ENCODE measurements around the gene IFNG. TPM values are rescaled to one million over a fixed set of nuclear protein-coding genes. Genes with fewer than 3 reads are reported as not detected.
"Not testable (repeated sequence)": the region's sequence is repeated elsewhere in the genome, so short reads cannot be mapped to it uniquely, and the experiment has no call there.

Gene IFNG
- not detected in 2 replicates for total RNA-seq

- no peak for DNase-seq (ENCODE audit: insufficient read length, low spot score, missing footprints)
- Histone ChIP-seq H3K36me3 (ENCODE audit: insufficient read depth, low read length) (no peaks in the 10 kb centered on the region), H3K9me3 (ENCODE audit: low read depth, low read length) (no peaks in the 10 kb centered on the region), H3K4me1 (ENCODE audit: insufficient read depth, low read length) (no peaks in the 10 kb centered on the region), H2AFZ (ENCODE audit: low read length) (no peak within 1 kb of the TSS), H3K4me2 (ENCODE audit: insufficient read depth, low read length) (no peak within 1 kb of the TSS), H3K27me3 (ENCODE audit: insufficient read depth, low read length) (peaks cover 4% of the 10 kb centered on the region), H3K79me2 (ENCODE audit: insufficient read depth, low read length) (no peaks in the 10 kb centered on the region), H4K20me1 (ENCODE audit: insufficient read depth, low read length) (no peaks in the 10 kb centered on the region), H3K27ac (ENCODE audit: low read depth, low read length) (no peak within 1 kb of the TSS), H3K4me3 (ENCODE audit: insufficient read depth, low read length) (no peak within 1 kb of the TSS)
- TF ChIP-seq, protein P1, sequence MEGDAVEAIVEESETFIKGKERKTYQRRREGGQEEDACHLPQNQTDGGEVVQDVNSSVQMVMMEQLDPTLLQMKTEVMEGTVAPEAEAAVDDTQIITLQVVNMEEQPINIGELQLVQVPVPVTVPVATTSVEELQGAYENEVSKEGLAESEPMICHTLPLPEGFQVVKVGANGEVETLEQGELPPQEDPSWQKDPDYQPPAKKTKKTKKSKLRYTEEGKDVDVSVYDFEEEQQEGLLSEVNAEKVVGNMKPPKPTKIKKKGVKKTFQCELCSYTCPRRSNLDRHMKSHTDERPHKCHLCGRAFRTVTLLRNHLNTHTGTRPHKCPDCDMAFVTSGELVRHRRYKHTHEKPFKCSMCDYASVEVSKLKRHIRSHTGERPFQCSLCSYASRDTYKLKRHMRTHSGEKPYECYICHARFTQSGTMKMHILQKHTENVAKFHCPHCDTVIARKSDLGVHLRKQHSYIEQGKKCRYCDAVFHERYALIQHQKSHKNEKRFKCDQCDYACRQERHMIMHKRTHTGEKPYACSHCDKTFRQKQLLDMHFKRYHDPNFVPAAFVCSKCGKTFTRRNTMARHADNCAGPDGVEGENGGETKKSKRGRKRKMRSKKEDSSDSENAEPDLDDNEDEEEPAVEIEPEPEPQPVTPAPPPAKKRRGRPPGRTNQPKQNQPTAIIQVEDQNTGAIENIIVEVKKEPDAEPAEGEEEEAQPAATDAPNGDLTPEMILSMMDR (IDR thresholded peaks at IDR 0.05; ENCODE audit: extremely low read depth, low read depth, low read length): no peak
These were observed at the start of gene IFNG for GRCh38 chr12:68159681-68160304. Gene IFNG, minus strand, starts transcription at chr12:68159740. Its CDS starts 125 bp downstream, at chr12:68159615.

DNA sequence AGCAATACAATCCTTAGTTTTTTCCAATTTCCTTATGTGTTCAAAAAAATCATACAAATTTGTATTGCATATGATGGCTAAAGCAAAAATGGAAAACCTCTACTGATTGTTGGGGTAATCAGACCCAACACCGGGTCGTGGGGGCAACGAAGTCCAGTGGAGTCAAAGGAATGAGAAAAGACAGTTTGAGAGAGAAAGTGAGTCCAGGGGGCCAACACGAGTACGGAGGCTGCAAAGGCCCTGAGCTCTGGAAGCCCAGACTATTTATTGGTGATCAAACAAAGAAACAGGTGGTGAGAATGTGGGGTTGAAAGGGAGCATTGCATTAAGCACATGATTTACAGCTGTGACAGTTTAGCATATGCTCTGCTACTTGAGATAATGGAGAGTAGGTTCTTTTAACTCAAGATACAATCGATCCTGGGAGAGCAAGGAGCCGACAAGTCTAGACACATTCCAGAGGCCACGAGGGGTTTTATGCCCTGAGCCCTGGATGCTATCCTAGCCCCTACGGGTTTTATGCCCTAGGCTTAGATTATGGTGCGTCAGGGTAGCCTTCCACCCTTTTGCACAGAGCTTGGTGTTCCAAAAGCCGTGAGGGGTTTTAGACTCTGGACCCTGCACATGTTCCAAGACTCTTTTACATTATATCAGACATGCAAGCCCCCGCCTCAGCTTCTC, 49.6 kb upstream of the IFNG start:
- not testable (repeated sequence) for H3K9me3 ChIP-seq (ENCODE audit: low read depth, low read length); H2AFZ ChIP-seq (ENCODE audit: low read length); DNase-seq (ENCODE audit: insufficient read length, low spot score, missing footprints); H4K20me1 ChIP-seq (ENCODE audit: insufficient read depth, low read length); H3K4me3 ChIP-seq (ENCODE audit: insufficient read depth, low read length); H3K27ac ChIP-seq (ENCODE audit: low read depth, low read length); H3K36me3 ChIP-seq (ENCODE audit: insufficient read depth, low read length); H3K4me1 ChIP-seq (ENCODE audit: insufficient read depth, low read length); H3K79me2 ChIP-seq (ENCODE audit: insufficient read depth, low read length); H3K4me2 ChIP-seq (ENCODE audit: insufficient read depth, low read length)
- H3K27me3 ChIP-seq (ENCODE audit: insufficient read depth, low read length): peaks cover 66% of the 10 kb centered on the region

- Histone ChIP-seq H3K27ac (ENCODE audit: low read depth, low read length) (no peak overlapping the region), H3K4me1 (ENCODE audit: insufficient read depth, low read length) (no peaks in the 10 kb centered on the region), H4K20me1 (ENCODE audit: insufficient read depth, low read length) (no peaks in the 10 kb centered on the region), H3K4me2 (ENCODE audit: insufficient read depth, low read length) (no peak overlapping the region), H3K27me3 (ENCODE audit: insufficient read depth, low read length) (peaks cover 52% of the 10 kb centered on the region), H3K79me2 (ENCODE audit: insufficient read depth, low read length) (no peaks in the 10 kb centered on the region), H3K4me3 (ENCODE audit: insufficient read depth, low read length) (no peak overlapping the region), H3K36me3 (ENCODE audit: insufficient read depth, low read length) (no peaks in the 10 kb centered on the region), H3K9me3 (ENCODE audit: low read depth, low read length) (no peaks in the 10 kb centered on the region), H2AFZ (ENCODE audit: low read length) (no peak overlapping the region)
- DNase-seq (ENCODE audit: insufficient read length, low spot score, missing footprints): no peak
- TF ChIP-seq, protein P1 (IDR thresholded peaks at IDR 0.05; ENCODE audit: extremely low read depth, low read depth, low read length): no peak
These were observed 47.7 kb upstream of the IFNG start for GRCh38 chr12:68207276-68207675.

DNA sequence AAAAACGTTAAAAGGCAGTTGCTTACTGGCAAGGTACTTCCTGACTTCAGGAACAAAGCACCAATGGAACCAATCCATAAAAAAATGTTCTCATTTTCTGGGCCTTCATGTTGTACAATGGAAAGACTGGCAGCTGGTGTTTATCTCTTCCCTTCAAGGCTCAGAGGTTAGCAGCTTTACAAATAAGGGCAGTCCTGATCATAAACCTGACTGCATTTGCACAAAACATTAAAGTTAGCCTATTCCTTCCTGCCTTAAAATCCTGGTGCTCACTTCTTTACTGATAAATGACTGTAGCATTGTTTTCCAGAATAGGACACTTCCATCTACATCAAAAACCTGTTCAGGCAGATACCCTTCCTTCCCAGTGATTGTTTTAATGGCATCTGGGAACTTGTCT, 46.9 kb upstream of the IFNG start:
- no peaks in the 10 kb centered on the region for H3K36me3 ChIP-seq (ENCODE audit: insufficient read depth, low read length)
- H3K4me1 ChIP-seq (ENCODE audit: insufficient read depth, low read length): no peaks in the 10 kb centered on the region
- no peak overlapping the region for H3K4me3 ChIP-seq (ENCODE audit: insufficient read depth, low read length)
- no peaks in the 10 kb centered on the region for H3K79me2 ChIP-seq (ENCODE audit: insufficient read depth, low read length)
- DNase-seq (ENCODE audit: insufficient read length, low spot score, missing footprints): no peak
- no peaks in the 10 kb centered on the region for H4K20me1 ChIP-seq (ENCODE audit: insufficient read depth, low read length)
- H3K9me3 ChIP-seq (ENCODE audit: low read depth, low read length): no peaks in the 10 kb centered on the region
- H3K4me2 ChIP-seq (ENCODE audit: insufficient read depth, low read length): no peak overlapping the region
- TF ChIP-seq, protein P1 (IDR thresholded peaks at IDR 0.05; ENCODE audit: extremely low read depth, low read depth, low read length): no peak
- H2AFZ ChIP-seq (ENCODE audit: low read length): no peak overlapping the region
- H3K27ac ChIP-seq (ENCODE audit: low read depth, low read length): no peak overlapping the region
- peaks cover 51% of the 10 kb centered on the region for H3K27me3 ChIP-seq (ENCODE audit: insufficient read depth, low read length)
